GM18511 (cell line): ENCODE measurements around the gene VWA8.

ENCODE experiments used
- ATAC-seq: cut with Tn5 transposase; IDR thresholded peaks from one replicate; pipeline ENCODE4 v1.9.1; 2021; ENCODE audit warnings: mild to moderate bottlenecking, moderate library complexity; ENCODE audit not compliant: unreplicated experiment

VWA8 gene

DNA sequence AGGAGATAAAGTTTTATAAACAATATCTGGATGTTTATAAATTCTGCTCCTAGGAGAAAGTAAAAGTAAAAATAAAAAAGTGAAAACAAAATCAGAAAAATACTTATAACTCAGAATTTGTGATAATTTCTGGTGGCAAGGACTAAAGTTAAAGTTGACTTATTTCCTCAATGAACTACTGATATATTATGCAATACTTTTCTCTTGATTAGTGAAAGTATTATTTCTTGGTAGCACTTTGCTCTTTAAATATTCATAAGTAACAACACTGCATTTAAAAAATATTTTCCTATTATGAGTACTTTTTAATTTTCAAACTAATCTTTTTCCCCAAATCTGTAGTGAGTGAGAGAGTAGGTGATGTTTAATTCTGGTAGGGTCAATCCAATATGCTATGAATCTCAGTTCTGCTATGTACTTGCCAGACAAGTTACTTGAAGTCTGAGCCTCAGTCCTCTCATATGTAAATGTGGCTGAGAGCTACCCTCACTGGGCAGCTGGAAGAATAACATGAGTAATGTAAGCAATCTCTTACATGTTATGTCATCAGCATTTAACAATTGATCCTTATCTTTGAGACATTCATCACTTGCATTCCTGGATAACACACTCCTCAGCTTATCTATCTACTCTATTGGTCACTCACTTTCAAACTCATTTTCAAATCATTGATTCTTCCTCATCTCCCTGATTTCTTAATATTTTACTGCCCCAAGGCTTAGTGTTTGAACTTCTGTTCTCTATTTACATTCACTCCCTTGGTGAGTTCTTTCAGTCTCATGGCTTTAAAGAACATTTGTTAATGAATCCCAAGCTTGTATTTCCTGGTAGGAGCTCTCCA is 264.5 kb downstream of the VWA8 start:
- no peak for ATAC-seq

- peak; percentile 70 for ATAC-seq
Measured at GRCh38 chr13:41694545-41695301, 266.2 kb downstream of the VWA8 start.

DNA sequence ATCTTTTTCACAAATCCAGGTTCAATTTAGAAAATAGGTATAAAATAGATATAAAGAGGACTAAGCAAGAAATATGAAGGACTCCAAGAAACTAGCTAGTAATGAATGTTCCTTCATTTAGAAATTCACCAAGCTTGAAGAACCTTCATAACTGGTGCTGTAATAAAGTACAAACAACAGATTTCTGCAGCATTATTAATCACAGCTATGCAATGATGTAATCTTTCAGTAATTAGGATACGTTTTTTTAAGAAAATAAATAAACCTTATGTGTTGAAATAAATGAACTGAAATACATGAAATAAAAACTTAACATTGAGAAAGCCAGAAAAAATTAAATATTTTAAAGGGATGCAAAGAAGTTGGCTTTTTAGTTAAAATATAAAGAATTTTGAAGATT is 267.5 kb downstream of the VWA8 start:
- no peak for ATAC-seq

- no peak for ATAC-seq
Measured at GRCh38 chr13:41691274-41691673, 269.6 kb downstream of the VWA8 start.

DNA sequence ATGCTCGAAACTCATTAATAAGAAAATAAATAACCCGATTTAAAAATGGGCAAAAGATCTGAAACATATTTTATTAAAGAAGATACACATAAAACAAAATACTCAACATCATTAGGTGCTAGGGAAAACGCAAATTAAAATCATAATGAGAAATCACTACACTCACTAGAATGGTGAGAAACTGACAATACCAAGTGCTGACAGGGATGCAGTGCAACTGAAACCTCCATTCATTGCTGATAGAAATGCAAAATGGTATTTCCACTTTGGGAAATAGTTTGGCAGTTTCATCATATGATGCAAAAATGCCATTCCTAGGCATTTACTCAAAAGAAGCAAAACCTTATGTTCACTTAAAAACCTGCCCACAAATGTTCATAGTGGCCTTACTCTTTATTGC is 278.1 kb downstream of the VWA8 start:
- ATAC-seq, result no peak

DNA sequence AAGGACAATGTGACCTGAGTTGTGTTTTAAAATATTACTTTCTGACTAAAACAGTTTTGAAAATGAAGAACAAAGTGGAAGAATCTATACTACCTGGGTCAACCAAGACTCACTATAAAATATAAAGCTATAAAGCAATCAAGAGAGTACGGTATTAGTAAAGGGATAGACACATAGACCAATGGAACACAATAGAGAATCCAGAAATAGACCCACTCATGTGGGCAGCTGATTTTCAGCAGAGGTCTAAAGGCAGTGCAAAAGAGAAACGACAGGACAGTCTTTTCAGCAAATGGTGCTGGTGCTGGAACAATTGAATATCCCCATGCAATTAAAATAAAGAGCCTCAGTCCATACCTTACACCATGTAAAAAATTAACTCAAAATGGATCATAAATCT is 278.9 kb downstream of the VWA8 start:
- no peak for ATAC-seq

DNA sequence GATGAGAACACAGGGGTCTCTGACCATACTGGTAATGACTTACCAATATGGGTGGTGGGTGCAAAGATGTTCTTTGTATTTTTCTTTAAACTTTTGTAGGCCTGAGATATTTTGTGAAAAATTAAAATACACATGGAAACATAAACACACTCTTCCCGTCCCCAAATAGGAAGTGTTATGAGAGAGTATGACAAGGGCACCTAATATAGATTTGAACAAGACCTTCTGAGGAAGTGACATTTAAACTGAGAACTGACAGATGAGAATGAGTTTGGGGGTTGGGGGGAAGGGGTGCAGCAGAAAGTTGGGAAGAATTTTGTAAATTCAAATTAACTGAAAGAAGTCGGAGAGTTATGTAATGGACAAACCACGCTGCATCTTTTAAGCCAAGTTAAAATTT is 279.3 kb downstream of the VWA8 start:
- ATAC-seq, result no peak

GRCh38 chr13:41680900-41681299 is 280.0 kb downstream of the VWA8 start:
- no peak for ATAC-seq

GRCh38 chr13:41678848-41679247 is 282.1 kb downstream of the VWA8 start:
- no peak for ATAC-seq

DNA sequence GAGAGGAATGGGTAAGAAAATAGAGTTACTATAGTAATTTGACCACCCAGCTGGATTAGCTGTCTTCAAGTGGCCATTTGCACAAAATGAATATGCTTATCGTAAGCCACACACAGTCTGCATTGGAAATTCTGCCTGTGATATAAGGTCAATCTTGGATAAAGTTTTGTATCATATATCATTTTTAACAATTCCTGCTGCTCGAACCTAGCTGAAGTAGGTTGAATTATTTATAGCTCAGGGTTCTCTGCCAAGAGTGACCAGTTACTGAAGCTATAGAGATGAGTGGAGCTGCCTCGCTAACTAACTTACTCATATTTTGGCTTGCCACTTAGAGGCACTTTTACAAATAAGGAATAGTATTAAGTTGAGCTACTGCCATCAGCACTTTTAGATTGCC is 282.7 kb downstream of the VWA8 start:
- ATAC-seq, result no peak

GRCh38 chr13:41675306-41675705 is 285.6 kb downstream of the VWA8 start:
- no peak for ATAC-seq

DNA sequence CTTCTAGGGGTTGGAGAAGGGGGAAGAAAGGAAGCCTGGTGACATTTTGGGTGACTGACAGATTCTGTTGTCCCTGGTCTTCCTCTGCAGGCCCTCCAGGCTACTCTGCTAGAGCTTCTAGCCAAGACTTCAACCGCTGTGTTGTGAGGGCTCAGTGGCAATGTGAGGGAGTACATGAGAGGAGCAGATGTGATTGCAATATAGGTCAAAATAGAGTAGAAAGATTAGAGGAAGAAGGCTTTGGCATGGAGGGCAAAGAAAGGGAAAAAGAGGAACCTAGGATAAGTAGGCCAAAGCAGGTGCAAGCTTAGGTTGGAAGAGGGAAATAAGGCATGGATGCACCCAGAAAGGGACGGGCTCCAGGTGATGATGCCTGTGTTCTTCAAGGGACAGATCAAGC is 286.7 kb downstream of the VWA8 start:
- no peak for ATAC-seq

DNA sequence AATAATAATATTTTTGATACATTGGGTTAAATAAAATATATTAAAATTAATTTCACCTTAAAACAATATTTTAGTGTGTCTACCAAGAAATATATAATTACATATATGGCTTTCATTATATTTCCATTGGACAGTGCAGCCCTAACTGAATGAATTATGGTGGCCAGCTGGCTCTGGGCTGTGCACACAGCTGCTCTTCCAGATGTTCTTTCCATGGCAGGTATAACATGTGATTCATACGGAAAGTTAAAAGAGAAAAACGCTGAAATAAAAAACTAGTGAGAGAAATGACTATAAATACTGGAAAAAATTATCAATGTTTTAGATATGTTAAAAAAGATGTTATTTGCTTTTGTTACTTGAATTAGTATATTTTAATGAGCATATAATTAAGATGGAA is 287.3 kb downstream of the VWA8 start:
- ATAC-seq, result no peak

DNA sequence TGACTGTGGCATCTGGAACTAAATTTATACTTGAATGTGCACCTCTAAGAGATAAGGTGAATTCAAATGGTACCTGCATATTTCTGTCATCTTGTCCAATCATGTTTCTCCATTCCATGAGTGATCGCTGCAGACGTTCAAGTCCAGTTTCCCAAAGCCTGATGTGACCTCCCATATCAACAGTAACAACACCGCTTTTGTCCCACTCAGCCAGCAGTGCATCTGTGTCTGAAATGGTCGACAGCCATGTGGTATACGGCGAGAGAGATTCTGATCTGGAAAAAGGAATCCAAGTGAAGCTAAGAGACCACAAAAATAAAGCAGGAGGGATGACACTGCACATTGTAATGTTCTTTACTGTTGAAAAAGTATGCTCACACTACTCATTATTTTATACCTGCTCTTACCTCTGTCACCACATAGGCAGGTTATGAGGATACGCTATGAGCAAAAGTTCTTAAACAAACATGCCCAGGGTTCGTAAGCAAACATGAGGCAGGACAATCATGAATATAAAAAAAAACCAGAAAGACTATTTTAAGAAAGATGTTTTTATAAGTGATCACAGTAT is 290.0 kb downstream of the VWA8 start:
- no peak for ATAC-seq

DNA sequence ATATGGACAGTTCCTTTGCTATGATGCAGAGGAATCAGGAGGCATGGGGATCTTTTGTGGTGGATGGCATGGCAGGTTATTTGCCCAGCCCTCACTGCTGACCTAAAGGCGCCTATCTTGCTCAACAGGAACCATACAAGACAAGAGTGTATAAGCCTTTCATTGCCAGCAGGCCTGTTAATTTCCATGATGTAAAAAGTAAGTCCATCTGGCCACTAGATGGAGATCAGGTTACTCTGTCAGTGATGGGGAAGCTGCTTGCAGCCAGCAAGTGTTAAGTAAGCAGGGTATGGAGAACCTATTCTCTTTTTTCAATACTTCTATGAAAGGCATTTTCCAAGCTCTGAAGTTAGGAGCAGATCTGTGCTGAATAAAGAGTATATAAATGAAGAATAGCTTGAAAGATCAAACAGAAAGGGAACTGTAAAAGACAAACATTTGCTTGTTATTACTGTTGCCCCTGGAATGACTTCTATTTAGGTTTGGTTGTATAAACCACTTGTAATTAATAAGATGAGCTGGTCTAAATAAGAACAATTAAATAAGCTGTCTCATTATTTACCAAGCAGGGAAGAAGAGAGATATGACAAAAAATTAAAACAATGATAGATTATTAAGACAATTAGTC is 292.7 kb downstream of the VWA8 start:
- ATAC-seq, result peak; percentile 88

DNA sequence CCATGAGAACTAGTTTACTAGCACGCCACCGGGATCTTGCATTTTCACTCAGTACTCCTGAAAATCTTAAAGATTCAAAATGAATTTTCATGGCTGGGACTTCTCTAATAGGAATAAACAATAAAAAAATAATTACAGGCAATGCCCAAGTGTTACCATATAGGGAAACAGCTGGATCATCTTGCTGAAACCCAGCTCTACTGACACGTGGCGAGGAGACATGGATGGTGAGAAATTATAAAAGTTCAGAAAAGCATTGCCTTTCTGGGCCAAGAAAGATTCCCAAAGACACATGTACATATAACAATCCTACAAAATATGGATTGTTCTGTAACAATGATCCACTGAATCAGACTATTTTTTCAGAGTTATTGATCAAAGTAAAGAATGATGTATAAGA is 294.3 kb downstream of the VWA8 start:
- no peak for ATAC-seq

DNA sequence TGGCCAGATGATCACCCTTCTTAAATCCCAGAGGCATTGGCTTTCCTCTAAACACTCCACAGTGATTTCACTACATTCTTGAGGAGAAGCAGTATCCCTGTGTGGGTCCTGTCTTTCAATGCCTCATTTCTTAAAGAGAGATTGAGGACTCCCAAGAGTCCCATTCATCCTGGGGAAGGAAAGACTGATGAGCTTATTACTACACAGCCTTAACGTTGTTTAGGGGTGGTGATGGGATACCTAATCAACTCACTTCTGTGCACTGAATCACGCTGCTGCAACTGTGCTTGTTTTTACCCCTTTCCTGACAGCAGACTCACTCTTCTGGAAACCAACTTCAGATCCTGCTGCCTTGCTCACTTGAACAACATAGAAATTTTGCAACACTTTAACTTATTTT is 300.5 kb downstream of the VWA8 start:
- no peak for ATAC-seq

- ATAC-seq, result no peak
Measured at GRCh38 chr13:41658057-41658661, 302.8 kb downstream of the VWA8 start.

- no peak for ATAC-seq
Measured at GRCh38 chr13:41655997-41656396, 304.9 kb downstream of the VWA8 start.

DNA sequence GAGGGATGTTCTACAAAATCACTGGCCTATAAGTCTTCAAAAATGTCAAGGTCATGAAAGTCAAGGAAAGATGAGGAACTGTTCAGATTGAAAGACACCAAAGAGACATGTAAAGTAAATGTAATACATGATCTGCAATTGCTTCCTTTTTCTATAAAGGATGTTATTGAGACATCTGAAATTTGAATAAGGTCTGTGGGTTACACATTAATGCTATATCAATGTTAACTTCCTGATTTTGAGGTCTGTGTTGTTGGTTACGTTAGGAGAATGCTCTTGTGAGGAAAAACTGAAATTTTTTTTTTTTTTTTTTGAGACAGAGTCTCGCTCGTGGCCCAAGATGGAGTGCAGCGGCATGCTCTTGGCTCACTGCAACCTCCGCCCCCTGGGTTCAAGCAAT is 306.1 kb downstream of the VWA8 start:
- no peak for ATAC-seq

GRCh38 chr13:41652735-41653361 is 308.1 kb downstream of the VWA8 start:
- no peak for ATAC-seq
